ENCODE data around the gene NSL1. TPM values are rescaled to one million over a fixed set of nuclear protein-coding genes. Genes with fewer than 3 reads are reported as not detected.
"Not testable (repeated sequence)": the region's sequence is repeated elsewhere in the genome, so short reads cannot be mapped to it uniquely, and the experiment has no call there.

The NSL1 gene
- 63.7 and 77.6 TPM in 2 replicates for total RNA-seq (ENCODE audit: low replicate concordance)

- Histone ChIP-seq H3K79me2 (ENCODE audit: low read depth) (peaks cover 47% of the 10 kb centered on the region), H3K9me3 (ENCODE audit: low read depth) (no peaks in the 10 kb centered on the region), H3K9ac (peak within 1 kb of the TSS; percentile 85), H3K27ac (peak within 1 kb of the TSS; percentile 78), H3K4me2 (peak within 1 kb of the TSS; percentile 91), H3F3A (ENCODE audit: low read depth) (peaks cover 7% of the 10 kb centered on the region), H2AFZ (replicated peaks) (peak within 1 kb of the TSS; percentile 93), H3K4me3 (peak within 1 kb of the TSS; percentile 94), H4K20me1 (ENCODE audit: low read depth) (peaks cover 14% of the 10 kb centered on the region), H3K4me1 (peaks cover 16% of the 10 kb centered on the region), H3K36me3 (peaks cover 11% of the 10 kb centered on the region), H3K27me3 (no peaks in the 10 kb centered on the region)
- Mint-ChIP-seq H3K27me3 (ENCODE audit: insufficient read depth, low read depth) (peaks cover 8% of the 10 kb centered on the region), H3K27ac (peak within 1 kb of the TSS; percentile 97), H3K4me3 (peak within 1 kb of the TSS; percentile 96), H3K36me3 (no peaks in the 10 kb centered on the region), H3K4me1 (peaks cover 18% of the 10 kb centered on the region), H3K9me3 (no peaks in the 10 kb centered on the region)
- TF ChIP-seq EZH2 (IDR thresholded peaks at IDR 0.05) (no peak), EZH2phosphoT487 (IDR thresholded peaks at IDR 0.05) (no peak), CTCF (IDR thresholded peaks at IDR 0.05) (no peak)
- DNase-seq (ENCODE audit: low spot score) = peak; percentile 93
Measured at GRCh38 chr1:212791676-212792395, at the start of gene NSL1, which contains the start of gene TATDN3. Gene NSL1, minus strand, starts transcription at chr1:212791777. Its CDS starts 14 bp downstream, at chr1:212791763. Gene TATDN3, plus strand, starts transcription at chr1:212791894. Its CDS starts 28 bp downstream, at chr1:212791922.

- H3K36me3 Mint-ChIP-seq = no peaks in the 10 kb centered on the region
- Histone ChIP-seq H3K9me3 (ENCODE audit: low read depth) (no peaks in the 10 kb centered on the region), H3K4me1 (no peaks in the 10 kb centered on the region), H3F3A (ENCODE audit: low read depth) (no peaks in the 10 kb centered on the region), H3K36me3 (no peaks in the 10 kb centered on the region), H3K4me3 (no peak overlapping the region), H2AFZ (replicated peaks) (no peak overlapping the region), H3K27me3 (no peaks in the 10 kb centered on the region), H3K79me2 (ENCODE audit: low read depth) (no peaks in the 10 kb centered on the region), H3K27ac (no peak overlapping the region), H4K20me1 (ENCODE audit: low read depth) (no peaks in the 10 kb centered on the region), H3K4me2 (no peak overlapping the region), H3K9ac (no peak overlapping the region)
- no peak for TF ChIP-seq EZH2 (IDR thresholded peaks at IDR 0.05)
- no peak for TF ChIP-seq CTCF (IDR thresholded peaks at IDR 0.05)
- no peak for TF ChIP-seq EZH2phosphoT487 (IDR thresholded peaks at IDR 0.05)
- no peaks in the 10 kb centered on the region for H3K9me3 Mint-ChIP-seq
- no peak for DNase-seq (ENCODE audit: low spot score)
- no peak overlapping the region for H3K27ac Mint-ChIP-seq
- H3K4me3 Mint-ChIP-seq = no peak overlapping the region
- peaks cover 4% of the 10 kb centered on the region for H3K27me3 Mint-ChIP-seq (ENCODE audit: insufficient read depth, low read depth)
- no peaks in the 10 kb centered on the region for H3K4me1 Mint-ChIP-seq
Measured at GRCh38 chr1:212838145-212838544, 46.6 kb upstream of the NSL1 start.

GRCh38 chr1:212833211-212834207, 41.9 kb upstream of the NSL1 start:
- not testable (repeated sequence) for H3K4me1 Mint-ChIP-seq; DNase-seq (ENCODE audit: low spot score); H3K36me3 Mint-ChIP-seq; H3K4me1 ChIP-seq; H2AFZ ChIP-seq (replicated peaks); H3K9me3 ChIP-seq (ENCODE audit: low read depth); H3K9ac ChIP-seq; H3K27ac Mint-ChIP-seq; H3K9me3 Mint-ChIP-seq; H3K79me2 ChIP-seq (ENCODE audit: low read depth); H3K4me2 ChIP-seq; H3K27ac ChIP-seq; H3F3A ChIP-seq (ENCODE audit: low read depth); H4K20me1 ChIP-seq (ENCODE audit: low read depth); H3K36me3 ChIP-seq; H3K4me3 Mint-ChIP-seq; H3K27me3 ChIP-seq; H3K4me3 ChIP-seq; H3K27me3 Mint-ChIP-seq (ENCODE audit: insufficient read depth, low read depth)
